ENCODE measurements around the gene AIG1.

Gene AIG1

GRCh38 chr6:143097224-143097795 lies 36.6 kb downstream of the AIG1 start:
- DNase-seq (ENCODE audit: low read depth): no peak

GRCh38 chr6:143098054-143098671 lies 37.5 kb downstream of the AIG1 start:
- DNase-seq (ENCODE audit: low read depth): no peak

DNA sequence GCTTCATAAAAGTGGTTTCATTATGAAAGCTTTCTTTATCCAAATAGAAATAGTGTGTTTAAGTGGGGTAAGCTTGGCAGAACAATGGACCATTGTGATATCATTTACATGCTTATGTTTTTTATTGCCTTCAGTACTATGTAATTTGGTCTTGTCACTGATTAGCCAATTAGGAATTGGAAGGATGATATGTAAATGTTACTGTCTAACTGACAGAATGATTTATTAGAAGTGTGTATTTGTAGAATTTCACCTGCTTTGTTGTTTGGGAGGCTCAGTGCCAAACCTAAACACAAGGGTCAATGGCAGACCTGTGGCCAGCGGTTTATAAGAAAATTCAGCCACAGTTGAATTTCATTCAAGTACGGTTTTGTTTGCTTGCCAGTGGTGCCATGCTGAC lies 39.0 kb downstream of the AIG1 start:
- no peak for DNase-seq (ENCODE audit: low read depth)

GRCh38 chr6:143100429-143100828 lies 39.7 kb downstream of the AIG1 start:
- no peak for DNase-seq (ENCODE audit: low read depth)

DNA sequence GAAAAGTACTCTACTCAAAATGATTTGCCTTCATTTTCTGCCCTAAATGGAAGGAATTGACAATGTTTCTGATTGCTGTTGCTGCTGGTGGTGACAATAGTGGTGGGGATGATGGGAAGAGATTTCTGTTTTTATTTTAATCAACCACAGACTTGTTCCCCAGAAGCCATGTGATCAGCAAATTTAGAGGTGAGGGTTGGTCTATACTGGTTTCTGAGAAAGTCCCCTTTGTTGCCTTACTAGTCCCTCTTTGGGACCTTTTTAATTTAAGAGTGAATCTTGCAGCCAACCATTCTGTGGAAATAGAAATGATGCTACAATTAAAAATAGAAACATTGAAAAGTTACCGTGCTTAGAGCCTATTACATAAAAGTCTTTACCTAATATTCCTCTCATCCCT lies 43.2 kb downstream of the AIG1 start:
- DNase-seq (ENCODE audit: low read depth): no peak

- no peak for DNase-seq (ENCODE audit: low read depth)
These were observed 46.8 kb downstream of the AIG1 start for GRCh38 chr6:143107440-143107839.

- DNase-seq (ENCODE audit: low read depth): no peak
These were observed 47.4 kb downstream of the AIG1 start for GRCh38 chr6:143107911-143108761.

GRCh38 chr6:143109196-143109595 lies 48.5 kb downstream of the AIG1 start:
- DNase-seq (ENCODE audit: low read depth): no peak

DNA sequence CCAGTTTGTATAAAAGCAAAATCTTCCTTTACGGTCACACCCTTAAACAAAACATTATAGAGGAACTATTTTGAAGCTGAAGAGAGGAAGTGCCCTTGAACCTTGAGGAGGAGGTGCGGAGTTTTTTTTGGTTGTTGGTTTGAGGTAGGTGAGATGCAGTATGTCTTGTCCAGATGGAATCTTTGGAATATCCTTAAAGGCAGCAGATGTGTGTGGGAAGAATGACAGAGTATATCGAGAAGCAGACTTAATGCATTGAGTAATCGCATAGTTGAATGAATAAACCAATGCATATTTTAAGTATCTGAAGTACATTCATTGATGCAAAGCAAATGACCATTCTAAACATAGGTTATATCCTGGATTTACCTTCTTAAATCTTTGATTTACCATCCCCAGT lies 49.9 kb downstream of the AIG1 start:
- no peak for DNase-seq (ENCODE audit: low read depth)

DNA sequence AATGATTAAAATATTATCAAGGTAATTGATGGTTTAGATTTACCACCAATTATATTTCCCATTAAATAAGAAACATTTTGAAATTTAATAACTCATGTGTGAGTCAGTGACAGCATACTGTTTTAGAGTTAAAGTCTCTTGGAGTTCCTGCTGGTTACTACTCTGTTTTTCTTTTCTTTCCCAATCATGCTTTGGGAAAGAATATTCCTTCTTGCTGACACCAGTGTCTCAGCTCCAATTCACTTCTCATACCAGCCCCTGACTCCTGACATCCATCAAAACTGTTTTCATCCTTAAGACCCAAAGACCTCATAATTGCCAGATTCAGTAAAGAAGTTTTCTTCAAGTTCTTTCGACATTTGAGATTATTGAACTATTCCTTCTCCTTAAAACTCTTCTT lies 50.3 kb downstream of the AIG1 start:
- DNase-seq (ENCODE audit: low read depth): no peak

DNA sequence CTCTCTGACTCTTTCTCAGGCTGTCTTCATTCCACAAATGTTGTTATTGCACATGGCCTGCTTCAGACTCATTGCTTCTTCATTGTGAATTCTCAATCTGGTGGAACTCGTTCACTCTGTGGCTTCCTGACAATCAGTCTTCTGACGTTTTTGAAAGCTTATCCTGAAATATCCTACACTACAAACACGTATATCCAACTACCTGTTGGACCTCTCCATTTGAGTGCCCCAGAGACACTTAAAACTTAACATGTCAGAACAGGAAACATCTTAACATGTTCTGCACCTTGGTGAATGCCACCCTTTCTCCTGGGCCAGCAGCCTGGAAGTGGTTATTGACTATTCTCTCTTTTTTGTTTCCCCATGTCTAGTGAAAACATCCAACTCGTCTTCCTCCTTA lies 50.8 kb downstream of the AIG1 start:
- no peak for DNase-seq (ENCODE audit: low read depth)

DNA sequence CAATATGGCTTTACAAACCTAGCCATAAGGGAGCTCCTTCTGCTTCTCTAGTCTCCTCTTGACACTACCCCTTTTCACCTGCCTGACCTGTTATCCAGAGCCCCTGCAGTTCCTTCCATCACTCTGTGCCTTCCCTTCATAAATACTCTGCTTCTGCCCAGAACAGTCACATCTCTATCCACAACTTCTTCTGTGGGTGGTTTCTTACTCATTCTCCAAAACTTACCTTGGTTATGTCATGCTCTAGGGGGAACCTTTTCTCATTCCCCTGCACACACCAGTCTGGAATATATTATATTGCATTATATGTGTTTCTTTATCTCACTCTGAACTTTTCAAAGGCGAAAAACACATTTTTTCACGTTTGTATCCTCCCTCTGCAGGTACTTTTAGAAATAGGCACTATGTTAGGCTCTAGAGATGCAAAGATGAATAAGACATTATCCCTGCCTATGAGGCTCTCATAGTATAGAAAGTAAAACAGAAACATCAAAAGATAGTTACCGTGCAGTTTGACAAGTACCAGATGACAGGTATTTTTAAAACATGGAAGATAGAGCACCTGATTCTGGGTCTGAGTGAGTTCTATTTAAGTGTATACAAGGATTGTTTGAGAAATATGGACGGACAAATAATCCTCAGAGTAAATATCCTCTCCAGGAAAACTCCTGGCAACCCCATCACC lies 51.5 kb downstream of the AIG1 start:
- DNase-seq (ENCODE audit: low read depth): no peak

DNA sequence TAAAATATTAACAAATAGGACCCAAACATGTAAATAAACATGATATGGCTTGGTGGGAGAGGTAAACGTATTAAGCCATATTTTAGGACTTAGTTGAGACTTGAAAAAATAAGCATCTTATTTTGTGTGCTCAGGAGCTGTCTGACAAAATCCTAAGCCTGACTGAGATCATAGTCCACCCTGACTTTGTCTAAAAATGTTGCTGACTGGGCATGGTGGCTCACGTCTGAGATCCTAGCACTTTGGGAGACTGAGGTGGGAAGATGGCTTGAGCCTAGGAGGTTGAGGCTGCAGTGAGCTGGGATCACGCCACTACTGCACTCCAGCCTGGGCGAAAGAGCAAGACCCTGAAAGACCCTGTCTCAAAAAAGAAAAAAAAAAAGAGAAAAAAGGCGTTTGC lies 52.1 kb downstream of the AIG1 start:
- no peak for DNase-seq (ENCODE audit: low read depth)

GRCh38 chr6:143115728-143116127 lies 55.0 kb downstream of the AIG1 start:
- DNase-seq (ENCODE audit: low read depth): no peak

- DNase-seq (ENCODE audit: low read depth): no peak
These were observed 56.4 kb downstream of the AIG1 start for GRCh38 chr6:143117108-143117507.

GRCh38 chr6:143119260-143119659 lies 58.6 kb downstream of the AIG1 start:
- no peak for DNase-seq (ENCODE audit: low read depth)

GRCh38 chr6:143123081-143123480 lies 62.4 kb downstream of the AIG1 start:
- no peak for DNase-seq (ENCODE audit: low read depth)

DNA sequence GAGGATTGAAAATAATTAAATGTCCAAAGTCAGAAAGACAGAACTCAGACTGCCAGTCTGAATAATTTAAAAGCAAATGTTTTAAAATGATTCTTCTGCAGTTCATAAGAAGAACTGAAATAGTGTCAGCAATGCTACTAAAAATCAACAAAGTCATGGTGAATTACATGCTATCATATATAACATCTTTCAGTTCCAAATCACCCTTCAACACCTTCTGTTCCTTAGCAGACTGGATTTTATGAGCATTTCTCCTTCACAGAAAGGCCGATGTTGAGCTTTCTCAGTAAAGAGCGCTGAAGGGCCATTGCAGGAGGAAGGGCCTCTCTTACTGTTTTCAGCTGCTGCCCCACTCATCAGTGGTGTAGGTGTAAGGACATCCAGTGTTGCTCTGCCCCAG lies 63.3 kb downstream of the AIG1 start:
- DNase-seq (ENCODE audit: low read depth): no peak

- DNase-seq (ENCODE audit: low read depth): no peak
These were observed 64.8 kb downstream of the AIG1 start for GRCh38 chr6:143125455-143125854.

DNA sequence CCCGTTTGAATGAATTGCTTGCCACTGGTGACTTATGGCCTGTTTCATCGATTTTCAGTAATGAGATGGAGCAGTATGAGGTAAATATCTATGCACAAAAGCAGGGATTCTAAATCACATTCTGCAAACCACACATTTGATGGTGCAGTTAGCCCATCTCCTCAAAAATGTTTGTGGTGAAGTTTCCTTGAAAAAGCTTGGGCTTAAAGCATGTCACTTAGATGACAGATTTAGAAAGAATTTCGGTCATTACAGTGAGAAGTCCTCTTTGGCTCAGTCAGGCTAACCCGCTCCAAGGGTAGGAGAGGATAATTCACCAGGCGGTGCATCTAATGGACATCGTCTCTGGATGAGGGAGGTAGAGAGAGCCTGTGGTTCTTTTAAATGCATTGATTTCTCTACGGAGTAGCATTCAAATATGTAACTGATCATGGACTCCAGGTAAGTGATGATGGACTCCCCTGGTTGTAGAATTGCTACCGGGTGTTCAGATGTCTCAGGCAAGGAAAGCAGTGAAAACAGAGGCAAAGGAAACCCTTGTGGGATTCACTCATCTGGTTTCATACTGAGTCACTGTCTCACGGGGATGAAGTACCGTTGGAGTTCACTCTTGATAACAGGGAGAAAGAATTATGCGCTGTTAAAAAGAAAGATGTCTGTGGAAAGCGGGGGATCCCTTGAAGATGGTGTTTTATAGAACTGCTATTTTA lies 65.3 kb downstream of the AIG1 start:
- DNase-seq (ENCODE audit: low read depth): no peak

DNA sequence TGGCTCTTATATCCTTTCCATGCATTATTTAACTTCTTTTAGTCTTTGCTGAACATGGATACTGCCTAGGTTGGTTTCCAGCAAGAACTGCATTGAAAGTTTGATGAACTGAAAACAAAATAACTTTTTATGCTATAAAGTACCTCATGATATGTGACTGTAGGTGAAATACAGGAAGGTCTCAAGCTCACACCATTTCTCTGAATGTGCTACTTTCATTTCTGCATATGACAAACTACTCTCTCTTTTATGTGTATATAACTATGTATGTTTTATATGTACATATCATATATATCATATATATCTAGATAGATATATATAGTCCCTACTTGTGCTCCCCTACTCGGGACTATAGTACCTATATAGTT lies 65.9 kb downstream of the AIG1 start:
- no peak for DNase-seq (ENCODE audit: low read depth)

- no peak for DNase-seq (ENCODE audit: low read depth)
These were observed 67.4 kb downstream of the AIG1 start for GRCh38 chr6:143127941-143128680.
